GM10266 (cell line): ENCODE data around the gene GAB1.
A peak's percentile ranks its signal among the peaks of the same experiment; 100 is the strongest.

ENCODE experiments used
- DNase-seq: peaks from one replicate; pipeline ENCODE4 v3.0.0; 2012; ENCODE audit errors: extremely low spot score
- TF ChIP-seq, protein P1 (sequence below): IDR thresholded peaks from 2 replicates; pipeline ENCODE4 v1.5.1; 2012; ENCODE audit warnings: mild to moderate bottlenecking, low read depth; ENCODE audit not compliant: control insufficient read depth, insufficient read depth; ENCODE audit errors: missing control alignments

The GAB1 gene

DNA sequence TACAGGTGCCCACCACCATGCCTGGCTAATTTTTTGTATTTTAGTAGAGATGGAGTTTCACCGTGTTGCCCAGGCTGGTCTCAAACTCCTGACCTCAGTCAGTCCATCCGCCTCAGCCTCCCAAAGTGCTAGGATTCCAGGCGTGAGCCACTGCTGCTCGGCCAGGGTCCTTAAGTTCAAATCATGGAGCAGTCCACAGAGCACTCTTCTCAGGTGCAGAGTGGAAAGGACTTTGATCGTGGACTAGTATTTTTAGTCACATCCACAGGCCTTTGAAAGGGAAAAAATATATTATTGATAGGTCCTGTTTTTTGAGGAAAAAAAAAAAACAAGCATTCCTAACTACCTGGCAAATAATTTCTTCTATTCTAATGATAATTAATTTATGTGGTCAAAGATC, 31.2 kb downstream of the GAB1 start:
- DNase-seq = no peak
- TF ChIP-seq, protein P1, sequence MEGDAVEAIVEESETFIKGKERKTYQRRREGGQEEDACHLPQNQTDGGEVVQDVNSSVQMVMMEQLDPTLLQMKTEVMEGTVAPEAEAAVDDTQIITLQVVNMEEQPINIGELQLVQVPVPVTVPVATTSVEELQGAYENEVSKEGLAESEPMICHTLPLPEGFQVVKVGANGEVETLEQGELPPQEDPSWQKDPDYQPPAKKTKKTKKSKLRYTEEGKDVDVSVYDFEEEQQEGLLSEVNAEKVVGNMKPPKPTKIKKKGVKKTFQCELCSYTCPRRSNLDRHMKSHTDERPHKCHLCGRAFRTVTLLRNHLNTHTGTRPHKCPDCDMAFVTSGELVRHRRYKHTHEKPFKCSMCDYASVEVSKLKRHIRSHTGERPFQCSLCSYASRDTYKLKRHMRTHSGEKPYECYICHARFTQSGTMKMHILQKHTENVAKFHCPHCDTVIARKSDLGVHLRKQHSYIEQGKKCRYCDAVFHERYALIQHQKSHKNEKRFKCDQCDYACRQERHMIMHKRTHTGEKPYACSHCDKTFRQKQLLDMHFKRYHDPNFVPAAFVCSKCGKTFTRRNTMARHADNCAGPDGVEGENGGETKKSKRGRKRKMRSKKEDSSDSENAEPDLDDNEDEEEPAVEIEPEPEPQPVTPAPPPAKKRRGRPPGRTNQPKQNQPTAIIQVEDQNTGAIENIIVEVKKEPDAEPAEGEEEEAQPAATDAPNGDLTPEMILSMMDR = no peak

DNA sequence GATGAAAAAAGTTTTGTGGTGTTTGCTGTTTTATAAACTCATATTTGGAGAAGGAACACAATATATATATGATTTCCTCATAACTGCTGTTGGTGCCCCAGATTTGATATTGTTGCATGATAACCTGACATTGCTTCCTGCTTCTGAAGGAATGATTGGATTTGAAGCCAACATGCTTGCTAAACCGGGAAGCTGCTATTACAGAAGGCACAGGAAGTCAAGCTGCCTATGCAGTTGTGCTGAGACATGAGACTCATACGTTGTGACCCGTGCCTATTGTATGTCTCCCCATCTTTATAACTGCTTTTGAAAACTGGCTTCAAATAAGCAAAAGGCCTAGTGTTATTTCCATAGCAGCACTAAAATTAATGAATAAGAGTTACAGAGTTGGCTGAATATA, 32.9 kb downstream of the GAB1 start:
- TF ChIP-seq, protein P1 = no peak
- no peak for DNase-seq

DNA sequence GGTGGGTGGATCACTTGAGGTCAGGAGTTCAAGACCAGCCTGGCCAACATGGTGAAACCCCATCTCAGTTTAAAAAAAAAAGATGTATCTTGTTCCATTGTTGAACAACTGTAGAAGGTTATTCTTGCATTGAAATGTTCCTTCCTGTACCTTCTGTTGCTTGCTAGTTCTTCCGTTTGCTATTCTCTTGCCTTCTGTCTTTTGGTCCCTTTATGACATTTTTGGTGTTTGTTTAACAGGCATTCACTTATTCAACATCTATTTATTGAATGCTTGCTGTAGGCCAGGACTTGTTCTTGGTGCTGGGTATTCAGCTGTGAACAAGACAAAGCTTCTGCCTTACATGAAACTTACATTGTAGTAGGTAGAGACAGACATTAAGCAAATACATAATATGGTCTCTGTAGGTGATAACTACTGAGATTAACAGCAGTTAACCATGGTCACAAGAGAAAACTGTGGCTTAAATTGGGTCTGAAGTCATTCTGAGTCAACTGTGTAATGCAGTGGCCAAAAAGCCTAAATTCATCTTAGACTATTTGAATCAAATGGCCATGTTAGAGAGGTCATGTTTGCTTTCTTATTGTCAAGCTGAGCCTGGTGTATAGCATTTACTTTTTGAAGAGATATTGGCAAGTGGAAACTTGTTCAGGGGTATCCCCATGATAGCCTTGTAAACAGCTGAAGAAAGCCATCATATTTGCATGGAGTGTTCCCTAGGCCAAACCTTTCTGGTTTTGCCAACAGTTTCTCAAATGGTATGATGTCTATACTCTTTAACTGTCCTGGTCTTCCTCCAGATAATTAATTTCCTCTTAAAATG, 35.6 kb downstream of the GAB1 start:
- DNase-seq = no peak
- TF ChIP-seq, protein P1 = no peak

DNA sequence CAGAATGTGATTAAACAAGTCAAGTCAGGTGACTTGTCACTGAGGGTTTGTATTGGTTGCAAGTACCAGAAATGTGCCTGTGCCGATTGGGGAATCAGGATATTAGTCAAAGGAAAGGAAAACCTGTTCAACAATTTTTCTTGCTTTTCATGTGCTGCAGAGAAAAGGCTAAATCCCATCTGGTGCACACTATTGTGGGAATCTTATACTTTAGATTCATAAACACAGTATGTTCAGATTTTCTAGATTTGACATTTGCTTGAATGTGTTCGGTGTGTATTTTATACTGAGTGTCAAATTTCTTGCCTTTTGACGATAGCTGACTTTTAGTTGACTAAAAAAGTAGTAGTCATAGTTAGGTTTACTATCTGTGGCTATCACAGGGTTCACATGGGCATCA, 37.6 kb downstream of the GAB1 start:
- no peak for DNase-seq
- TF ChIP-seq, protein P1 = no peak

DNA sequence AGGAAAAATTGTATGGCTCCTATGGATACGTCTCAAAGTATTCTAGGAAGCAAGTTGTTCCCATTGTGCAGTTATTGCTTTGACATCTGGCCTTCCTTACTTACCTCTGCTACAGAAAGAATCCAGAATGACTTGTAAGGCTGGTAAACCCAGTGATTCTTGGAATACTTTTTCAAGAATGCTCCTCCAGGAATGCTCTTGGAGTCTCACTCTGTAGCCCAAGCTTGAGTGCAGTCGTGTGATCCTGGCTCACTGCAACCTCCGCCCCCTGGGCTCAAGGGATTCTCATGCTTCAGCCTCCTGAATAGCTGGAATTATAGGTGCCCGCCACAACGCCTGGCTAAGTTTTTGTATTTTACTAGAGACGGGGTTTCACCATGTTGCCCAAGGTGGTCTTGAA, 38.1 kb downstream of the GAB1 start:
- no peak for DNase-seq
- TF ChIP-seq, protein P1 = no peak

DNA sequence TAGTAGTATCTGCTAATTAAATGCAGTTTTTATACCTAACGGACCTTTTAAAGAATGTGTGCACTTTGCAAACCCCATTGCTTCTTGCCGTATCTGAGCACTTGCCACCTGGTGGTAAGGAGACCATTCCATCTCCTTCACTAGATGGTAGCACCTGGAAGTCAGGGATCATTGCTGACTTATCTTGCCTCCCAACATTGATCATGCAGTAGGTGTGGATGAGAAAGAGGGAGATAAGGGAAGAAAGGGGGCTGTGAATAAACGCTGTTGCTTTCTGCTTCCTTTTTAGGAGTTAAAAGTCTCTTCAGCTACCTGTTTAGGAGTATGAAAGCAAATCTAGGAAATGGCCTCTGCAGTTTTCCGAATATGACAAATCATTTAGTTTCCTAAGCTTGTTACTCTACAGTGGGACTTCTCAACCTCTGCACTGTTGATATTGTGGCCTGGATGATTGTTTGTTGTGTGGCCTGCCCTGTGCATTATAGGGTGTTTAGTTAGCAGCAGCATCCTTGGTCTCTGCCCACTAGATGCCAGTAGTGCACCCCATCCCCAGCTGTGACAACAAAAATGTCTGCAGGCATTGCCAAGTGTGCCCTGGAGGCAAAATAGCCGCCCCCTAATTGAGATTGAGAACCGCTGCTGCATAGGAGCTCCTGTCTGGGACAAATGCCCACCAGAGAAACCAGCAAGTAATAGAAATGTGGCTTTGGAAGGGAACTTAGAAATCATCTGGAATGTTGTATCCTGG, 38.8 kb downstream of the GAB1 start:
- TF ChIP-seq, protein P1 = peak; percentile 79
- DNase-seq = no peak

DNA sequence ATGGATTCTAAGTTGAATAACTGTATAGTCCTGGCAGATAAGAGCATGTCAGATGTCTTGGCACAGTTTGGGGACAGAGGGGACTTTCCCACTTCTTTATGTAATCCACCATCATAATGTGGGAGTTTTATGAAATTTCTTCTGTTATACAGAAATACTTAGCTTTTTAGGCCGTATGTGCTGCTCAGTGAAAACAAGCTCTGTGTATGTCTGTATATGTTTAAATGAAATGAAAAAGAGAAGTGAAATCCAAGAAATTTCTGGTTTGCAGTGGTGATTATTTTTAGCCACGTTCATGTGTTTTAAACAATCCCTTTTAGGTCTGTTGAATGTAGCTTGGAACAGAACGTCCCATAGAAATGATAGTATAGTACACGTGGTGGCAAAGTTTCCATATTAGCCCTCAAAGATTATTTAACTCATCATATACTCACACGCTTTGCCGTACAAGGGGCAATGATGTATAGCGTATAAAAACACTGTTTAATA, 41.0 kb downstream of the GAB1 start:
- no peak for DNase-seq
- TF ChIP-seq, protein P1 = no peak
